Measurements from ENCODE around the gene KHDRBS2.

DNA sequence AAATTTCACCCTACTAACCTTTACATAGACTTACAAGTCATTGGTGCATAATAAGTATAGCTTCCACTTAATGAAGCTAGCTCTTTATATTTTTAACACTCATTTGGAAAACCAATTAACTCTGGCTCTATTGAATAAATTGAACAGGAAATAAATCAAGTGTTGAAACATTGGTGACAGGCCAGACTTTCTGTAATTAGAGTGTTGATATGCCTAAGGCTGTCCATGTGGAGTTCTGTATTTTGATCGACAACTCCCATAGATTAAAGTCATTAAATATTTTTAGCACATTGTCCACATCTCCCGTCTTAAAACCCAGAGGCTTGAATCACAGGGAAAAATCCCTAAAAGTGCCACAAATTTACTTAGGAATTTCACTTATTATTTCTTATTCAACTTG lies 468.3 kb downstream of the KHDRBS2 start:
- TF ChIP-seq, protein P1, sequence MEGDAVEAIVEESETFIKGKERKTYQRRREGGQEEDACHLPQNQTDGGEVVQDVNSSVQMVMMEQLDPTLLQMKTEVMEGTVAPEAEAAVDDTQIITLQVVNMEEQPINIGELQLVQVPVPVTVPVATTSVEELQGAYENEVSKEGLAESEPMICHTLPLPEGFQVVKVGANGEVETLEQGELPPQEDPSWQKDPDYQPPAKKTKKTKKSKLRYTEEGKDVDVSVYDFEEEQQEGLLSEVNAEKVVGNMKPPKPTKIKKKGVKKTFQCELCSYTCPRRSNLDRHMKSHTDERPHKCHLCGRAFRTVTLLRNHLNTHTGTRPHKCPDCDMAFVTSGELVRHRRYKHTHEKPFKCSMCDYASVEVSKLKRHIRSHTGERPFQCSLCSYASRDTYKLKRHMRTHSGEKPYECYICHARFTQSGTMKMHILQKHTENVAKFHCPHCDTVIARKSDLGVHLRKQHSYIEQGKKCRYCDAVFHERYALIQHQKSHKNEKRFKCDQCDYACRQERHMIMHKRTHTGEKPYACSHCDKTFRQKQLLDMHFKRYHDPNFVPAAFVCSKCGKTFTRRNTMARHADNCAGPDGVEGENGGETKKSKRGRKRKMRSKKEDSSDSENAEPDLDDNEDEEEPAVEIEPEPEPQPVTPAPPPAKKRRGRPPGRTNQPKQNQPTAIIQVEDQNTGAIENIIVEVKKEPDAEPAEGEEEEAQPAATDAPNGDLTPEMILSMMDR (IDR thresholded peaks at IDR 0.05) = no peak
- TF ChIP-seq POLR2AphosphoS5 (IDR thresholded peaks at IDR 0.05) = no peak

Data from breast epithelium (tissue), 3 donors.